NCI-H1417 treated with DMSO at 0.1 percent for 48 hours (cell line): ENCODE data around the gene BAG1.

Source experiments
- DNase-seq: peaks from one replicate; lab custom pipeline; 2025; lab: John Stamatoyannopoulos, UW

BAG1 gene

DNA sequence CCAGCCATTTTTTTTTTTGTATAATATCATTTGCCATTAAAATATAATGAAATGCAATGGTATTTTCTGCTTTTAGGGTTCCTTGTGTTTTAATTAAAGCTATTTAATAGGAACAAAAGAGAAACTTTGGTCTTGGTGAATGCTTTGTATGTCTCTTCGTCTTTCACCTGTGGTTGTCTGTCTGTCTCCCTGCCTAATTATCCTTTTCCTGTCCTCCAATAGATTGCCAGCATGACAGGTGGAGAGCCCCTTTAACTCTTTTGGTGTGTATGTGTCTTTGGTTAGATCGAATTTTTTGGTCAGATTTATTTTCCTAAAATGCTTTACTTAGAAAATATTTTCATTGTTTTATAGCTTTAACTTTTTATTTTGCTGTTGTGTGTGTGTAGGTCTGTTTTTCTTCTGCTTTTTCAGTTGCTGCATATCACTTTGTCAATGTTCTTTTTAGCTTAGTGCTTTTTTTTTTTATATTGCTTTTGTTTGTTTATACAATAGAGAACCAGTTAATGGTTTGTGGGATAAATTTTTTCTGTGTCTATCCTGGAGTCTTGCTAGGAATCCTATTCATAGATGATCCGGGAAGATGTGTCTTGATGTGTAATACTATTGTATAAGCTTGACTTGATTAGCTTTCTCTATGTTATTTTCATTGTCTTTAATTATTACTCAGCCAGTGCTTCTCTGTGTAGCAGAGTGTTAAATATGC is 8.9 kb upstream of the BAG1 start:
- DNase-seq, result no peak

DNA sequence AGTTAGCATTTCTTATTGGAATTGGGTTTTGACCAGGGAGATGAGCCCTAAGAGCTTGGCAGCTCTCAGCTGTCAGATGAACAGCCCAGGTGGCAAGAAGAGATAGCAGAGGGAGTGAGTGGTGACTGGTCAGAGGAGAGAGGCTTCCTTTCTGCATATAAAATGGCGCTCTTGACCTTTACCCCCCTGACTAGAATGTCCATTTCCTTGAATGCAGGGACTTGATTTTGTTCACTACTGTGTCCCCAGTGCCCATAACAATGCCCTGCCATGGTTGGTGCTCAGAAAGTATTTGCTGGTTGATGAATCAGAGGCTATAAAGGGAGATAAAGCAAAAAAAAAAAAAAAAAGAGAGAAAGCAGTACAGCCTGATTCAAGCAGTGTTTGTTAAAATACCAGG is 7.6 kb upstream of the BAG1 start:
- DNase-seq, result no peak

DNA sequence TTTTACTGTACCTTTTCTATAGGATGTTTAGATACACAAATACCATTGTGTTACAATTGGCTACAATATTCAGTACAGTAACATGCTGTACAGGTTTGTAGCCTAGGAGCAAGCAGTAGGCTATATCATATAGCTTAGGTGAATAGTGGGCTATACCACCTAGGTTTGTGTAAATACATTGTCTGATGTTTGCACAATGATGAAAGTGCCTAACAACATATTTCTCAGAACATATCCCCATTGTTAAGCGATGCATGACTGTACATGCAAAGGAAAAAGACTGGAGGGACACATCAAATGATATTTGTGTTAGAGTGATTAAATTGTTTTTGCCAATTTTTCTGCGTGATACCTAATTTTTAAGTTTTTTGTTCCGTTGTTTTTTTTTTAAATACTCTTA is 5.6 kb upstream of the BAG1 start:
- no peak for DNase-seq

DNA sequence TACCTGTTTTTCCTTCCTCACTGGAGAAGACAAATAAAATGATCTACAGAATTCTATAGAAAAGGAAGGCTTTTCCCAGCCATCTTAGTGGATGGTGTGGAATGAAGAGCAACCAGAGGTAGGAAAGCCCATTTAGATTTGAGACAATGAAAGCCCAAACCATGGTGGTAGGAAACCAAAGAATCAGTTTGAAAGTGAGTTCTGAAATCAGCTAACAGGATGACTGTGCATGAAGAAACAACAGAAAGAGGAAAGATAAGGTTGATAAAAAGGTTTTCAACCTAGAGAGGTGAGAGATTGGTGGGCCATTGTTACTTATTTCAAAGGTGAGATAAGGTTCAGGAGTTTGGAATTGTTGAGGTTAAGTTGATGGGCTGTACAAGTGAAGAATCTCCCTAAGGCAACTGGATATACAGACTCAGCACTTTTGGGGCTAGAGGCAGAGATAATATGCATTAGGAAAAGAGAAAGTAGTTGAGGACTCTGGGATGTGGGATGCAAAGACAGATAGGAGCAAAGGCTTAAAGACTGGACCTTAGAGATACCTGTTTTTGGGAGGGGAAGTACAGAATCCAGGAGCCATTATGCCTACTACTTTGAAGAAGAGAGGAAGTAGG is 2.8 kb upstream of the BAG1 start:
- no peak for DNase-seq

DNA sequence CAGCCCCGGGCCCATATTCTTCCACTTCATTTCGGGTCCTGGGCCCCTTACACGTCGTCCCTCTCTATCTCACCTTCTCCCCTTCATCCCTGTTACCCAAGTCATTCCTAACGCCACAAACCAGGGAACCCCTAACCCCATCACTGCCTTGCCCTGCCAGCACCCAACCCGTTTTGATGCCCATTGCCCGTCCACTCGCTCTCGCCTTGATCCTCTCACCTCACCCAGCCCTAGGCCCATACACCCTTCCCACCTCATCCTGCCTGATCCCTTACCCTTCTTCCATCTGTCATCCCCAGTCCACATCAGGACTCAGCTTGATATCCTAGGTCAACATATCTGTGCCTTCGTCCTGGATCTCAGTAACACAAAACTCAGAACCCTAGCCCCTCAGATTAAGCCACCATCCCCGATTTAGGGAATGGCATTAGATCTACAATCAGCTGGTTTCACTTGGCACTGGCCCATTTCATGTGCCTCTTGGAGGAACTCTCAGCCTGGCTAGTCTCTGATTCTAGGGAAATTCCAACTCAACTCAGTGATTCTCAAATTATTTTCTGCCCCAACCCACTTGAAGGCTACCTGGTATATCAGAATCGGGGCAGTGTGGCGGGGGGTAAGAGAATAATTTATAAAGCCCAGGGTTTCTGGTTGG is 830 bp upstream of the BAG1 start:
- DNase-seq, result no peak

DNA sequence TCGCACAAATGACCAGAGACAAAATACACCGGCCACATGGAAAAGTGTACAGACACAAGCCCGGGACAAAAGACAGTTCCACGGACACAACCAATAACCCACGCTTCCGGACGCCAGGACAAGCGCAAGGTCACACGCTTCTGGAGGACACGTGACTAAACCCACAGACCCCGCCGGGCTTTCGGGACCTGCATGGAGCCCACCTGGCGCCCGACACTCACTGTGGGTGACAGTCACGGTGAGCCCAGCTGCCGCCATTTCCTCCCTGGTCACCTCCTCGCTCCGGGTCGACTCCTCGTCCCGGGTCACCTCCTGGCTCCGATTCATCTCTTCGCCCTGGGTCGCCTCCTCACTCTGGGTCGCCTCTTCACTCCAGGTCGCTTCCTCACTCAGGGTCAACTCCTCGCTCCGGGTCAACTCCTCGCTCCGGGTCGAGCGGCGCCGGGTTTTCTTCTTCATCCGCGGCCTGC is 470 bp downstream of the BAG1 start:
- DNase-seq, result no peak

DNA sequence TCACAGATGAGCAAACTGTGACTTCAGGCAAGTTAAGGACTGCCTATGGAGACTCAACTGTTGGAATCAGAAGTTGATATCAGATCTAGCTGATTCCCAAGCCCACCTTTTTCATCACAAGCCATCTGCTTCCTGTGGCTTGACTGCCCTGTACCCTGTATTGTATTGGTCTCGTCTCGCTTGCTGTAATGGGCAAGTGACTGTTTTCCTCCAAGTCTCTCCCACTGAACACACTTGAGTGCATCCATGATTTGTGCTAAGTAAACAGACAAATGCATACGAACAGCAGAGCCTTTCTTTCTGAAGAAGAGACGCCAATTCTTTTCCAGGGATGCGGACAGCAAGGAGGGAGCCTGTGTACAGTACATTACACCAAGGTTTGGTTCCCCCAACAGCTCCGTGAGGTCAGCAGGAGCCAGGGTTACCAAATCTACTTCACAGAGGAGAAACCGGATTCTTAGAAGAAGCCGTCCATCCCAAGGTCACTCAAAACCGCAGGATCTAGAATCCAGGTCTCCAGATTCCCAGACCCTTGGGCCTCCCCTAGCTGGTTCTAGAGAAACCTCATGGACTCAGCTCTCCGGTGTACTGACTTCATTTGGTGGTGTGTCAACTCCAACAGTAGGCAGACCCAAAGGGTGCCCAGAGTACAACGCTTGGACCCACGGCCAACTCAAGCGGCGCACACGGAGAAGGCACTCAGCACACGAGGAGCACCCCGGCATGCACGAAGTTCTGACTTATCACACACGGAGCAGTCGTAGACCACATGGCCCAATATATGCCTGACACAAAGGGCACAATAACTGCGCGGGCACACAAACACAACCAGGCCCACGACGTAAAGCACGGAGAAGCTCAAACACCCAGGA is 1.1 kb downstream of the BAG1 start:
- no peak for DNase-seq

DNA sequence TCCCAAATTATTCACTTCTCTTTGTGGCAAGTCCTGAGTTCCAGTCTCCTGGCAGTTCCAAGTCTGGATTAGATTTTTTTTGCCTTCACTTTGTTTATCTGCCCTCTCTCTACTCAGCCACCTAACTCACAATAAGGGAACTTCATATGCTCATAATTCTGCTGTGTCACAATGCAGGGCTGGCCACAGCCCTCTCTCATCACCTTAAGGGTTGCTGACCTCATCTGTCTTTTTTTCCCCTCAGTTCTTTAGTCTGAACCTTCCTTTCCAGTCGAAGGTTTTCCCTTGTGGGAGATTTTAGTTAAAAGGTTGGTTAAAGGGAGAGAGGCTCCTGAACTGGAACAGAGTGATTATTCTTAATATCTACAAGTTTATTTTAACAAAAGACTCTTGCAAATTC is 4.1 kb downstream of the BAG1 start:
- DNase-seq, result no peak

DNA sequence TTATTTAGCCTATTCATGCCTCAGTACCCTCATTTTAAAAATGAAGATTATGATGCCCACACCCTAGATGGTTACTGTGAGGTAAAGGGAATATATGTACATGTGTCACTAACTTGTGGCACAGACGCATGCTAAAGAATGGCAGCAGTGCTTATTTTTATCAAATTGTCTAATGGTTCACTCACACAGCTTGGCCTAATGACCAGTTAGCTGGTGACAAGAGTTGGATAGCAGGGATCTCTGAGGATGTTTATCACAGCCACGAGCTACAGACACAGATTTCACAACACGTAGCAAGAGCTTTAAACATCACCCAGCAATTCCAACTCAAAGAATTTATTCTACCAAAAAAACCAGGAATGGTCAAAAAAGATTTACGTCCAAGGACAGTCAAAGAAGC is 7.2 kb downstream of the BAG1 start:
- no peak for DNase-seq

DNA sequence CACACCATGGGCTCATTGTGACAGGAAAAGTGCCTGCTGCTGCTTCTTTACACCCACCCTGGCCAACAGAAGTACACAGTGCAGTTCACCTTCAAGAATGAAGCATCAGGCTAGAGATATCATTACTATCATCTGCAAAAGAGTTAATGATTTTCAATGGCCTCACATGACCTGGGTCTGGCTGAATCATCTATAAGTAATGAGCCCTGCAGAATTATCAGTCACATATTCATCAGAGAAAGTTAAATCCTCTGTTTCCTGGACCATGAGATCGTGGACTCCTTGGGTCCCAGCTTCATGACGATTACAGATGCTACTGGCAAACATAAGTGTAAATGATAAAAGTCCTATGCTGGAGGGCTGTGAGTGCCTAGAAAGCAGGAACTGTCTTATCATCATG is 8.3 kb downstream of the BAG1 start:
- no peak for DNase-seq

DNA sequence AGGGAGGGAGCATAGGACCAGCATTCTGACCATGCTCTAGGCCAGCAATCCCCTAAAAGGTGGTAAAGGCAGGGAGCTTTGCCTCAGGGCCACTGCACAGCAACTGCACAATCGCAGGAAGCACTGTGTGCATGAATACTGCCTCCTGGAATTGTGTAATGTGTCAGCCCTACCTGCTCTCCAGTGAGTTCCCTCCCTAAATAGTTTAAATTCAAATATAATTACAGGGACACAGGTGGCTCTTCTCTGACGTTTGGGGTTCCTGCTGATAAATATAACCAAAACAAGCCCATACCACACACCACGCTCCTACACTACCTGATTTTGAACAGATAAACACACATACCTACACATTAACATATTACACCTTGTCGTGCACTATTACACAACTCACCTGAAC is 9.0 kb downstream of the BAG1 start:
- DNase-seq, result no peak

DNA sequence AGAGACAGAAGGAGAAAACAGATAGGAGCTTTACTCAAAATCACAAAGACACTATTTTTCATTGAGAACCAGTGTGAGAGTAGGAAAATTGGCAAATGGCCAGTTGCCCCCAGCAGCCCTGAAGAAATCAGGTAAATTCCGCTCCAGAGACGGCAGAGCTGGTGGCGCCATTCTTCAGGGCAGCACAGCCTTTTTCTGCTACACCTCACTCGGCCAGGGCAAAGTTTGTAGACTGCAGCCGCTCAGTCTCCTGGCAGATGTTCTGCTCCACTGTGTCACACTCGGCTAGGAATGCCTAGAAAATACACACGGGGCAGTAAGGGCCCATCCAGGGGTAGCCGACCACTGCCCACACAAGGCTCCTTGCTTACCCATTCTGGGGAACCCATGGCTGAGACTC is 9.5 kb downstream of the BAG1 start:
- DNase-seq, result no peak

DNA sequence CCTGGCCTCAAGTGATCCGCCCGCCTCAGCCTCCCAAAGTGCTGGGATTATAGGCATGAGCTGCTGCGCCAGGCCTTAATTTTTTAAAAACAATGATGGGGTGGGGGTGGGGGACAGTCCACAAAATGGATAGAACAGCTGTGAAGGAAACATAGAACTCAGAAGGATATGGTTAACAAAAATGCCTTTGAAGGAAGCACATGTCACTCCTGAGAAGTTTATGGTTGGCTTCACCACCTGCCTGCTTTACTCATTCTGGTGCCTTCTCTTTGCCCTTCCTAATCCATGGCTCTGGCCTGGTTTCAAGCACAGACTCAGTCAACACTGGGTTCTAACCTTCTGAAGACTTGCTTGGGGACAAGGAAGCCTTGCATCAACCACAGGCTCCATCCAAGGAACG is 10.3 kb downstream of the BAG1 start:
- no peak for DNase-seq

DNA sequence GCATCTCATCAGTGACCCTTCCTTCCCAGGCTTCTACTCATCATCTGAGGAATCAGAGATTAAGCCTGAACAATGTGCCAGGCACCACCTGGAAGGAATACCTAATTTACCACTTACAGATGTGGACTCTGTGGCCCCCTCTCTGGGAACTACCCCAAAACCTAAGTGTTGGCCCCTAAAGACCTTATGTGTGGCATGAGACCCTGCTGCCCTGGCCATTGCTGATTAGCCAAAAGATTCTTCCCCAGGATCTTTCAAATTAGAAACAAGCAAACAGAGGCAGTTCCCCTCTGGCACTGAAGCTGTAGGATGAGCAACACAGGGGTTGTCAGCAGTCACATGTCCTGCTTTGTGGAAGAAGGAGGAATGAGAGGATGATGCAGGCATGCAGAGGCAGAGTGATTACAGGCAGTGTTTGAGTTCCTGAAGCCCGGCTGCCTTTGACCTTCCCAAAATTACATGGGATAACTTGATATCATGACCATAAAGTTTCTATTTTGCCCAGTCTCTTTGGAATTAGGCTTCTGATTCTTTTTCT is 14.0 kb downstream of the BAG1 start:
- DNase-seq, result no peak

DNA sequence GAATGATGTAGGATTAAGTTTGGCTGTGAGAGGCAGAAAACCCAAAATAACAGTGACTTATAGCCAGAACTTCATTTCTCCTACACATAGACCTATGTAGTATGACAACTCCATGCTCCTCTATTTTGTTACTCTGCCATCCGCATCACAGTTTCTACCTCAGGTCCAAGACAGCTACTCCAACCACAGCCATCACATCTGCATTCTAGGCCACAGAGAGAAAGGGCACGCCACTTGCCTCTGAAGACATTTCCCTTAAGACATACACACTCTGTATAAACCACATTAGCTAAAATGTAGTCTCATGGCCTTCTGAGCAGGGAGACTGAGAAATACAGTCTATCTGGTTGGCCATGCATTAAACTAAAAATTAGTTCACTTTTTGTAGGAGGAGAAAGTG is 14.5 kb downstream of the BAG1 start:
- DNase-seq, result no peak

DNA sequence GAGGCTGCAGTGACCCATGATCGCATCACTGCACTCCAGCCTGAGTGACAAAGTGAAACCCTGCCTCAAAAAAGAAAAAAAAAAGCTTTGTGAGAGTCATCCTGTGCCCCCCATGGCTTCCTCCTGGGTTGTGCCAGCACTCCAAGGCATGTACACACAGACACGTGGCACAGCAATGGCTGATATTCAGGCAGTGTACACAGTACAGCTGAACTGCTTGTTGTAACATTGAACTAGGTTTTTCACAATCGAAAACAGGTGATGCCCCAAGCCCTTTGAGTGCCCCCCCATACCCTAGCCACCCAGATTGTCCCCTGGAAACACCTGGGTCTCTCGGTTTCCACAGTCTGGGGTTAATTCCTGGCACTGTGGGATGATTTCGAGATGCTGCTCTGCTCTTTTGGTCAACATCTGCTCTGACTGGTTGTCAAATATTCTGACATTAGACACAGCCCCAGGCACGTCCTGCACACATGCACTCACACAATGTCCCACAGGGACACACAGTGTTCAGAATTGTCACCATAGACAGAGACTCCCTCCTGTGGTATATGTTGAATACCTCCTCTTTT is 15.3 kb downstream of the BAG1 start:
- DNase-seq, result no peak

DNA sequence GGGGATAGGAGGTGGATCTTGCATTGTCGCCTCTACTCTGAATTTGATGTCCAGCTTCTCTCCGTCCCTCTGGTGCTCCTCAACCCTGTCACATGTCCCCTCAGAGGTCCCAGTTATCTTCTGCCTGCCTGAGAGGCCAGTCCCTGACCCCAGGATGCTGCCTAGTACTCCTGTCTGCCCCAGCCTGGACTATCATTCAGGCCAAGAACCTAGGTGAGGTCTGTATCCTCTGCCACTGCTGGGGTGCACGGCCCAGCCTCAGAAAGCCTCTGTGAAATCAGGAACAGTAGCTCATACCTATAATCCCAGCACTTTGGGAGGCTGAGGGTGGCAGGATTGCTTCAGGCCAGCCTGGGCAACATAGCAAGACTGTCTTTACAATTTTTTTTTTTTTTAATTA is 15.9 kb downstream of the BAG1 start:
- DNase-seq, result no peak

DNA sequence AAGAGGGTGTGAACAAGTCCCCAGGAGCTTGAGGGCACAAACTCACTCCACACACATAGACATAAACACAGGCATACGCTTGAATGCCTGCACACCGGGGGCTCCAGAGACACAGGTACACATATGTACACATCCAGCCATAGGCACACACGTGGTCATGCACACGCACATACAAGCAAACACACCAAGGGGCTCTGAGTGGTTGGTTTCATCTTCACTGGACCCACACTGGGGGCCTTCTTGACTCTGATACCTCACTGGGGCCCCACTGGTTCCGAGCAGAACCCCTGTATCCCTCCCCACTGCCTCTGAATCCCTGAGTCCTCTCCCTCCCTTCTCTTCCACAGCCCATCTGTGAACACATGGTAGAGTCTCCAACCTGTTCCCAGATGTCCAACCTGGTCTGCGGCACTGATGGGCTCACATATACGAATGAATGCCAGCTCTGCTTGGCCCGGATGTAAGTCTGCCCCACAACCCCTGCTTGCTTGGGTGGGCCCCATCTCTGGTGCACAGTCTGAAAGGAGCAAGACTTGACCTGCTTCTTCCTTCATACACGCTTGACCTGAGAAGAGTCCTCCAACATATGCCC is 18.1 kb downstream of the BAG1 start:
- DNase-seq, result no peak

DNA sequence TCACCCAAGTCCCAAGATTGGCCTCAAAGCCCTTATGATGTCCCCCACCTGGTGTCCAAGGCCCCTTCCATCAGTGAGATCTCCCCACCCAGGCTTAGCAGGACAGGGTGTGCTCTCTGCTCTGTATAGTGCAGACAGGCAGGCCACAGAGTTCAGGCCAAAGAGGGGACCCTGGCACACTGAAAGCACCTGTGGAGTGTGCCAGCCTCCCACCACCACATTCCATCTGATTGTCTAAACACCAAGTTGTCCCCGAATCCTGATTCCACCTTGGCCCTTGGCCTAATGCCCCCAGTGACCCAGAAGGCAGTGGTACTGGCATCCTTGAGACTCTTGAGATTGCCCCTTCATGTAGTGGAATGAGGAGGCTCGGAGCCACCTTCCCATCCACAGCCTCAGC is 19.2 kb downstream of the BAG1 start:
- no peak for DNase-seq

DNA sequence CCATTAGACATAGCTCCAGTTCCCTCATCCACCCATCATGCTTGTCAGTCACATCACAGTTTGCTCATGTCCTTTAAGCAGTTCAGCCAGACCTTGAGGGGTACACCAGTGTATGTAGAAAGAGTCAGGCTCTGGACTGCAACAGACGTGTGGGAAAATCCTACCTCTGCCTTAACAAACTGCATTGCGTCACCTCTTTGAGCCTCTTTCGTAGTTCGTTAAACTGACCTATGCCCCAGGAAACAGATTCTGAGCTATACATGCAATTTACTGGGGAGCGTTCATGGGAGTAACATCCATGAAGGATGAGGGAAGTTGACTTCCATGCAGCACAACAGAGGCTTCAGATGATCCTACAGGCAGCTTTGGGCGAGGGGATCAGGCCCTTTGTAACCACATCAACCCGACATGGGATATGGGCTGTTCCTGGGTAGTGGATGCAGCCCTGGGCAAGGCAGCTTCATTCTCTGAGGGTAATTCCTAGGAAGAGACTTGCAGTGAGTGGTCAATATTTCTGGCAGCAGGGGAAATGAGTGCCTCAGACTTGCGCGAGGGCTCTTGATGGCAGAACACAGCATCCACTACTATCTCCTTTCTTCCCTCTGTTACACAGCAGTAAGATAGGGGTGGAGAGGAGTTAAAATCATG is 20.2 kb downstream of the BAG1 start:
- no peak for DNase-seq

DNA sequence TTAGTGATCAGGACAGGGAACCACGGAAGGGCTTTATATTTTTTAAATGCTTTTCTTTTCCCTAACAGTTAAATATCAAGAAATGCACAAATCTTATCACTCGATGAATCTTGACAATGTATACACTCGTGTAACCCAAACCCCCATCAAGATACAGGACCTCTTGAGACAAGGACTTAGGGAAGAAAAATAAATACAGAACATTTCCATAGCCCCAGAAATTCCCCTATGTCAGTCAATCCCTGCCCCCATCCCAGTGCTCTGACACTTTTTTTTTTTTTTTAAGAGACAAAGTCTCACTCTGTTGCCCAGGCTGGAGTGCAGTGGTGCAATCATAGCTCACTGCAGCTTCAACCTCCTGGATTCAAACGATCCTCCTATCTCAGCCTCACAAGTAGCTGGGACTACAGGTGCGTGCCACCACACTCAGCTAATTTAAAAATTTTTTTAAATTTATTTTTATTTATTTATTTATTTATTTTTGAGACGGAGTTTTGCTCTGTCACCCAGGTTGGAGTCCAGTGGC is 21.8 kb downstream of the BAG1 start:
- DNase-seq, result no peak
